Ovary (tissue), 9 donors: Measurements from ENCODE around the gene ABI1. TPM values are rescaled to one million over a fixed set of nuclear protein-coding genes. Genes with fewer than 3 reads are reported as not detected.

Experiments used
- DNase-seq, 5 donors: peaks; one replicate each; pipeline ENCODE4 v3.0.0-alpha.2; 2019 to 2020
- H3K27ac ChIP-seq, 2 donors: fragments of 200-600 bp; one replicate each; pipeline versions ENCODE4 v1.5.1 to v1.8.0; 2019 to 2022
- H3K27me3 ChIP-seq: fragments of 200-600 bp; one replicate; pipeline ENCODE4 v1.8.0; 2022
- H3K36me3 ChIP-seq: fragments of 200-600 bp; sonication (generic); one replicate; pipeline ENCODE4 v1.5.1; 2019
- H3K4me1 ChIP-seq: one replicate; pipeline ENCODE4 v1.8.1; 2013; ENCODE audit warnings: mild to moderate bottlenecking, moderate library complexity; ENCODE audit not compliant: insufficient read depth
- H3K4me3 ChIP-seq: fragments of 200-600 bp; sonication (generic); one replicate; pipeline ENCODE4 v1.5.1; 2017
- H3K9me3 ChIP-seq, 2 donors: fragments of 200-600 bp in 1 of 2; sonication (generic) in 1 of 2; one replicate each; pipeline versions ENCODE4 v1.5.1 to v1.8.1; 2013 to 2019; ENCODE audit warnings: mild to moderate bottlenecking in 1 of 2, moderate library complexity in 1 of 2
- CTCF ChIP-seq, 3 donors: fragments of 450-650 bp in 2 of 3; fragments of 200-600 bp in 1 of 3; IDR thresholded peaks; one replicate each; pipeline versions ENCODE4 v1.5.1 to v1.8.0; 2016 to 2022; ENCODE audit warnings: antibody characterized with exemption in 3 of 3, mild to moderate bottlenecking in 1 of 3
- EP300 ChIP-seq: sonication (generic); formaldehyde crosslinking; IDR thresholded peaks from one replicate; pipeline ENCODE4 v1.6.1; 2017; ENCODE audit warnings: antibody characterized with exemption
- POLR2A ChIP-seq: fragments of 450-650 bp; IDR thresholded peaks from one replicate; pipeline ENCODE4 v1.6.1; 2017; ENCODE audit warnings: antibody characterized with exemption, mild to moderate bottlenecking, moderate library complexity
- WGBS, 3 donors: extraction: QIAGEN DNeasy Blood & Tissue Kit in 1 of 3; methylation state at CpG; one replicate each; pipeline versions ENCODE4 v1.1.5 to v1.1.7; 2013 to 2017; 5-methylcytosine and 5-hydroxymethylcytosine counted together
- intact Hi-C, 4 donors: fragments of 100-400 bp; cut with DNase I; formaldehyde crosslinking; loops; one replicate each; pipeline versions ENCODE4 v1.11.0 to v1.15.1; 2022 to 2023
- polyA plus RNA-seq, 2 donors: library from polyadenylated mRNA; stranded (reverse); fragments of 200-250 nt in 1 of 2; fragments of 350-450 nt in 1 of 2; fragmentation: Illumina TruSeq in 1 of 2; extraction: RNeasy Lipid Tissue Mini Kit (QIAGEN cat#74804) in 1 of 2; gene quantifications; one replicate each; pipeline ENCODE4 v1.2.3, GENCODE V29; 2013 to 2014
- total RNA-seq, 7 donors: library from RNA; depleted of rRNA in 2 of 7; stranded (reverse); fragments of >200 nt in 2 of 7; fragmentation: NEBNext Ultra II Directional in 3 of 7; extraction: Animal tissue kit (Norgen Biotek cat#: 25700) in 3 of 7; gene quantifications; one replicate each; pipeline versions ENCODE4 v1.1.0 to v1.2.4, GENCODE V29; 2016 to 2023
- donor health status: DM: no; HTN: no; CAD: no; lungs with moderate emphysema.
- donor health status: DM: no; HTN: no; CAD: no.
- donor health status: Bipolar disorder and iron deficiency.
- donor health status: DM: yes; HTN: yes; CAD: no.
- donor health status: DM: no; HTN: no; CAD: no.
- donor health status: DM: yes; HTN: yes; CAD: no.

Gene ABI1
- total and polyA plus RNA-seq, 9 donors: 29.8 to 51.7 (median 42.1) TPM

GRCh38 chr10:26727005-26727404, 133.8 kb downstream of the ABI1 start:
- no peak for DNase-seq
- no peak overlapping the region for H3K27ac ChIP-seq
- H3K4me3 ChIP-seq: no peak overlapping the region
- H3K9me3 ChIP-seq: no peaks in the 10 kb centered on the region
- TF ChIP-seq POLR2A: no peak
- no peak for TF ChIP-seq CTCF (IDR thresholded peaks at IDR 0.05)
- TF ChIP-seq EP300: no peak
- no peaks in the 10 kb centered on the region for H3K36me3 ChIP-seq
- 91 to 100% (median 95%) methylated on average over 1 of the region's 1 CpG for WGBS, 3 donors
- intact Hi-C loops: loop anchor here in 2 of 4 donors (5.0 to 10.0 kb wide), 2 partner anchors 158 to 160 kb away; no protein-coding TSS in a partner anchor
- no peaks in the 10 kb centered on the region for H3K27me3 ChIP-seq
- H3K4me1 ChIP-seq: no peaks in the 10 kb centered on the region

- H3K4me1 ChIP-seq: no peaks in the 10 kb centered on the region
- WGBS, 3 donors: 52 to 57% (median 53%) methylated on average over 8 of the region's 8 CpGs
- TF ChIP-seq POLR2A: no peak
- peak; percentile 55 to 78 (median 70) for TF ChIP-seq CTCF (IDR thresholded peaks at IDR 0.05)
- peak; percentile 60 to 84 (median 74) for DNase-seq
- no peaks in the 10 kb centered on the region for H3K27me3 ChIP-seq
- no peaks in the 10 kb centered on the region for H3K9me3 ChIP-seq
- H3K27ac ChIP-seq: no peak overlapping the region
- no peaks in the 10 kb centered on the region for H3K36me3 ChIP-seq
- intact Hi-C loops: loop anchor here in 3 of 4 donors (2.0 to 10.0 kb wide), 3 partner anchors 157 to 161 kb away; no protein-coding TSS in a partner anchor
- no peak overlapping the region for H3K4me3 ChIP-seq
Measured at GRCh38 chr10:26725837-26726727, 134.7 kb downstream of the ABI1 start.

GRCh38 chr10:26723016-26723415, 137.7 kb downstream of the ABI1 start:
- no peaks in the 10 kb centered on the region for H3K27me3 ChIP-seq
- no peak for DNase-seq
- WGBS, 3 donors: 82 to 96% (median 95%) methylated on average over 4 of the region's 4 CpGs
- no peak overlapping the region for H3K27ac ChIP-seq
- no peak for TF ChIP-seq CTCF (IDR thresholded peaks at IDR 0.05)
- TF ChIP-seq POLR2A: no peak
- no peak for TF ChIP-seq EP300
- no peaks in the 10 kb centered on the region for H3K36me3 ChIP-seq
- H3K4me1 ChIP-seq: no peaks in the 10 kb centered on the region
- H3K9me3 ChIP-seq: no peaks in the 10 kb centered on the region
- H3K4me3 ChIP-seq: no peak overlapping the region
- intact Hi-C loops: loop anchor here in 1 of 4 donors (10.0 kb wide), 1 partner anchor 162 kb away; no protein-coding TSS in a partner anchor

GRCh38 chr10:26721561-26721960, 139.2 kb downstream of the ABI1 start:
- TF ChIP-seq EP300: no peak
- TF ChIP-seq CTCF (IDR thresholded peaks at IDR 0.05): no peak
- TF ChIP-seq POLR2A: no peak
- H3K4me1 ChIP-seq: no peaks in the 10 kb centered on the region
- 94 to 96% (median 95%) methylated on average over 7 of the region's 7 CpGs for WGBS, 3 donors
- no peaks in the 10 kb centered on the region for H3K9me3 ChIP-seq
- no peak for DNase-seq
- no peak overlapping the region for H3K4me3 ChIP-seq
- H3K27me3 ChIP-seq: no peaks in the 10 kb centered on the region
- no peak overlapping the region for H3K27ac ChIP-seq
- no peaks in the 10 kb centered on the region for H3K36me3 ChIP-seq
- intact Hi-C loops: loop anchor here in 1 of 4 donors (10.0 kb wide), 1 partner anchor 163 kb away; no protein-coding TSS in a partner anchor
